NCI-H524 treated with DMSO at 0.1 percent for 48 hours (cell line): ENCODE results near the gene PRSS27.
"Not testable (repeated sequence)": the region's sequence is repeated elsewhere in the genome, so short reads cannot be mapped to it uniquely, and the experiment has no call there.

Experiments
- DNase-seq: peaks from one replicate; lab custom pipeline; 2025; lab: John Stamatoyannopoulos, UW

The PRSS27 gene

GRCh38 chr16:2724088-2724676 lies 4.2 kb upstream of the PRSS27 start:
- DNase-seq: no peak

DNA sequence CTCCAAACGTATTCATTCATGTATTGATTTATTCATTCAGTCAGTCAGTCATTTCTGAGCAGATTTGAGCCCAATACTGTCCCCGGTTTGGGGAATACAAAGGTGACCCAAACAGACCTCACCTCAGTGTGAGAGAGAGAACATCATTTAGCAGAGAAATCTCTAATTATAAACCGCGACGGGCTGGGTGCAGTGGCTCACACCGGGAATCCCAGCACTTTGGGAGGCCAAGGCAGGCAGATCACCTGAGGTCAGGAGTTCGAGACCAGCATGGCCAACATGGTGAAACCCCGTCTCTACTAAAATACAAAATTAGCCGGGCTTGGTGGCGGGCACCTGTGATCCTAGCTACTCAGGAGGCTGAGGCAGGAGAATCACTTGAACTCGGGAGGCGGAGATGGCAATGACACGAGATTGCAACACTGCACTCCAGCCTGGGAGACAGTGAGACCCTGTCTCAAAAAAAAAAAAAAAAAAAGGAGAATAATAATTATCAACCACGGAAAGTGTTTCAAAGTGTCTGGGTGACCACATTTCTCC lies 1.7 kb upstream of the PRSS27 start:
- DNase-seq: not testable (repeated sequence)

- DNase-seq: peak; percentile 48
These were observed 952 bp upstream of the PRSS27 start for GRCh38 chr16:2720719-2721633.

GRCh38 chr16:2719328-2720063 lies 528 bp downstream of the PRSS27 start:
- DNase-seq: no peak

DNA sequence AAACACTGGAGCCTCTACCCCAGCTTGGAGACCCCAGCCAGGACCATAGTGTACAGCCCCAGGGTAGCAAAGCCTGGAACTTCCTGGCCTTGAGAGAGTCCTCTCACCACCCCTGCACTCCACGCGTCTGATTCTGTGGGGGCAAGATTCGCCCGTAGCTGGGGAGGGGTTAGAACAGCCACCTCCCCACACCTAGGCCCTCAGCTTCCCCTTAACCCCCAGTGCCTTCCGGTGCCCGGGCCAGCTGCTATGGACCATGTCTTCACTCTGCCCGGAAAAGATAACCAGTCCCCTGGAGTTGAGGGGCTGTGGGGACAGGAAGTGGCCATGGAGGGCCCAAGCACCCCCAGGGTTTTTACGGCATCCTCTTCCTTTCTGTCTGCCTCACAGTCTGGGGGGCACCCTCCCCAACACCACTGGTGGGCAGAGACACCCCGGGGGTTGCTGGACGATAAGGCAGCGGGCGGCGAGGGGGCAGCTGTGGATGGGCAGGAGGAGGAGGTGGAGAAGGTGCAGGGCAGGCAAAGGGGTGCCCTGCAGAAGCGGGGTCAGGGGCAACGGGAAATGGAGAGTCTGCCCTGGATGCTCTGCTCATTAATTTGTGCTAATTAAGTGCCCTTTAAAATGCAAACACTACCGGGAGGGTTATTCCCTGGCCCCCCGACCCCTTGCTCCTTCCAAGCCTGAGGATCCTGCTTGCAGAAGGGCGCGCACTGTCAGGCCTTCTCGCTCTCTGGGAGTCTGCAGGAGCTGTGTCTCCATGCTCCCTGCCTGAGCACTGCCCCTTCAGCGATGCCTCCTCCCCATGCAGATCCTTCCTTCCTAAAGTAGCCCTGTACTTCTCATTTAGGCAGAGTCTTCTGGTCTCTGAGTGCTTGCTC lies 2.4 kb downstream of the PRSS27 start:
- DNase-seq: no peak

GRCh38 chr16:2716948-2717347 lies 3.1 kb downstream of the PRSS27 start:
- no peak for DNase-seq

GRCh38 chr16:2715966-2716885 lies 3.8 kb downstream of the PRSS27 start:
- DNase-seq: no peak

GRCh38 chr16:2715519-2715918 lies 4.5 kb downstream of the PRSS27 start:
- no peak for DNase-seq

- no peak for DNase-seq
These were observed 5.0 kb downstream of the PRSS27 start for GRCh38 chr16:2715064-2715463.

GRCh38 chr16:2713985-2714774 lies 5.8 kb downstream of the PRSS27 start:
- DNase-seq: no peak

DNA sequence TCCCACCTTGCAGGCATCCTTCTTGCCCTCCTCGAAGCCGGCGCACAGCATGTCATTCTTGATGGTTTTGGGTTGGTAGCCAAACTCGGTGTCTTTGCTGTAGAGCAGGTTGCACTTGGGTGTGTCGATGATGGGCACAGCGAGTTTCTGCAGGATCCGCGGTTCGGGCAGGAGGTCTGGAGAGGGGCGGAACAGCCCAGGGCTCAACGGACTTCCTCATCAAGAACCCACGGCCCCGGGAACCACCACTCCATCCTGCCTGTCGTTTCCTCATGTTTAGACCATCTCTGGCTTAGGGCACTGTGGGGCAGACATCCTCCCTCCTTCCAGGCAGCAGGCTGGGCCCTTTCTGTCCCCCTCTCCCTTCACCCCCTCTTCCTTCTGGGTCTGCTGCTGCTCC lies 6.5 kb downstream of the PRSS27 start:
- DNase-seq: no peak

- no peak for DNase-seq
These were observed 7.5 kb downstream of the PRSS27 start for GRCh38 chr16:2712546-2712945.

DNA sequence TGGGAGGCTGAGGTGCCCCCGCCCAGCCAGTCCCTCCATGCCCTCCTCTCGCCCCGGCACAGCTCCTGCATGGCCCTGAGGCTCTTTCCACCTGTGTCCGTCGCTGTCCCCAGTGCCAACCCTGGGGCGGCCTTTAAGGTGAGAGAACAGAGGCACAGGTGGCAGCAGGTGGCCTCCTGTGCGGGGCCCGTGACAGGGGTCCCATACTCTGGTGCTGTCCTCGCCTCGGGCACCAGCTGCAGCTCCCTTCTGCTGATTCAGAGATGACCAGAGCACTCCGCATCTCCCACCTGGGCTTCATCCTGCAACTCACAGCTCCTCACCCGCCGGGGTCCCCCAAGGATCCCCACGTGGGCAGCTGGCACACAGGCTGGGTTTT lies 8.0 kb downstream of the PRSS27 start:
- DNase-seq: no peak

GRCh38 chr16:2711370-2712062 lies 8.5 kb downstream of the PRSS27 start:
- no peak for DNase-seq

DNA sequence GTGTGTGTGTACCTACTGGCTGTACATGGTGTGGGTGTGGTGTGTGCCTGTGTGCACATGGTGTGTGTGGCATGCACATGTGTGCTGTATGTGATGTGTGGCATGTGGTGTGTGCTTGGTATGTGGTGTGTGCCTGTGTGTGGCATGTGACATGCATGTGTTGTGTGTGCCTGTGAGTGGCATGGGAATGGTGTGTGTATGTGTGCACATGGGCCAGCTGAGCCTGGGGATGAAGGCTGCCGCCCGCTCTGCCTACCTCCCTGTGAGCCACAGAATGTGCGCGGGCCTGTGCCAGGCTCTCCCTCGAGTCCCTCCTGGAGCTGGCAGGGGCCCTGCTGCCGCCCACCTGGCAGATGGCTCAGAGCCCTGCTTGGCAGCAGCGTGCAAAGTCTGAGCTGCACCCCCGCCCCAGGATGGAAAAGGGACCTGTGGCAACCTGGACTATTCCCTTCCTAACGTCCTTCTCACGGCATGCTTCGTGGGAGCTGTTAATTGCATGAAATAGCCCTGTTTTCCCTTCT lies 9.3 kb downstream of the PRSS27 start:
- no peak for DNase-seq

- no peak for DNase-seq
These were observed 9.9 kb downstream of the PRSS27 start for GRCh38 chr16:2710021-2710710.

GRCh38 chr16:2709588-2709984 lies 10.4 kb downstream of the PRSS27 start:
- no peak for DNase-seq

GRCh38 chr16:2708955-2709587 lies 11.0 kb downstream of the PRSS27 start:
- DNase-seq: no peak
